PFSK-1 (cell line): Measurements from ENCODE around the gene DOCK4.

Experiments used
- POLR2AphosphoS5 ChIP-seq: IDR thresholded peaks from 2 replicates; pipeline ENCODE4 v1.6.1; 2012; ENCODE audit warnings: low read depth, mild to moderate bottlenecking, control low read depth, low read length, moderate library complexity
- SIN3A ChIP-seq: IDR thresholded peaks from 2 replicates; pipeline ENCODE4 v1.6.1; 2012; ENCODE audit warnings: mild to moderate bottlenecking, low read length, moderate library complexity, borderline replicate concordance; ENCODE audit not compliant: insufficient read depth
- TAF1 ChIP-seq: IDR thresholded peaks from 2 replicates; pipeline ENCODE4 v1.6.1; 2012; ENCODE audit warnings: low read length, control low read depth, borderline replicate concordance; ENCODE audit not compliant: insufficient read depth
- TF ChIP-seq, protein P1 (sequence below), 2 experiments: IDR thresholded peaks; 2 replicates each; pipeline versions ENCODE4 v1.6.1 to v1.8.0; 2011 to 2012; ENCODE audit warnings: low read depth in 2 of 2, low read length in 2 of 2, control low read depth in 1 of 2, inconsistent platforms in 1 of 2, mild to moderate bottlenecking in 1 of 2, moderate library complexity in 1 of 2; ENCODE audit not compliant: insufficient read depth in 1 of 2

DNA sequence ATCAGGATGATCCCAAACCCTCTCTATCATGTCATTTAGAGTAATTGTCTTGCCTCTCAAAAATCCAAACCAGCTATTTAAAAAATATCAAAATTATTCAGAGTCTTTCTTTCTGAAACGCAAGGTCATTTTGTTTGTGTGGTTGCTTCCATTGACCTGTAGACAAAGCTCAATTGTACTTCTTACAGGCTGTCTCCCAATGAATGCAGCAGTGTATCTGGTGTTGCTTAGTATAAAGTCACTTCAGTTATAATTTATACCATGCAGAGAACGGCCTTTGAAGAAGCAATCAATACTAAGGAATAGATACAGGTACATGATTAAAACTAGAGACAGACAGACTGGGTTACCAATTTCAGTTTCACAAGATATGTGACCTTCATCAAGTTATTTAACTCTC, 80.9 kb downstream of the DOCK4 start:
- TF ChIP-seq POLR2AphosphoS5 (no peak), SIN3A (no peak), TAF1 (no peak)
- TF ChIP-seq, protein P1, sequence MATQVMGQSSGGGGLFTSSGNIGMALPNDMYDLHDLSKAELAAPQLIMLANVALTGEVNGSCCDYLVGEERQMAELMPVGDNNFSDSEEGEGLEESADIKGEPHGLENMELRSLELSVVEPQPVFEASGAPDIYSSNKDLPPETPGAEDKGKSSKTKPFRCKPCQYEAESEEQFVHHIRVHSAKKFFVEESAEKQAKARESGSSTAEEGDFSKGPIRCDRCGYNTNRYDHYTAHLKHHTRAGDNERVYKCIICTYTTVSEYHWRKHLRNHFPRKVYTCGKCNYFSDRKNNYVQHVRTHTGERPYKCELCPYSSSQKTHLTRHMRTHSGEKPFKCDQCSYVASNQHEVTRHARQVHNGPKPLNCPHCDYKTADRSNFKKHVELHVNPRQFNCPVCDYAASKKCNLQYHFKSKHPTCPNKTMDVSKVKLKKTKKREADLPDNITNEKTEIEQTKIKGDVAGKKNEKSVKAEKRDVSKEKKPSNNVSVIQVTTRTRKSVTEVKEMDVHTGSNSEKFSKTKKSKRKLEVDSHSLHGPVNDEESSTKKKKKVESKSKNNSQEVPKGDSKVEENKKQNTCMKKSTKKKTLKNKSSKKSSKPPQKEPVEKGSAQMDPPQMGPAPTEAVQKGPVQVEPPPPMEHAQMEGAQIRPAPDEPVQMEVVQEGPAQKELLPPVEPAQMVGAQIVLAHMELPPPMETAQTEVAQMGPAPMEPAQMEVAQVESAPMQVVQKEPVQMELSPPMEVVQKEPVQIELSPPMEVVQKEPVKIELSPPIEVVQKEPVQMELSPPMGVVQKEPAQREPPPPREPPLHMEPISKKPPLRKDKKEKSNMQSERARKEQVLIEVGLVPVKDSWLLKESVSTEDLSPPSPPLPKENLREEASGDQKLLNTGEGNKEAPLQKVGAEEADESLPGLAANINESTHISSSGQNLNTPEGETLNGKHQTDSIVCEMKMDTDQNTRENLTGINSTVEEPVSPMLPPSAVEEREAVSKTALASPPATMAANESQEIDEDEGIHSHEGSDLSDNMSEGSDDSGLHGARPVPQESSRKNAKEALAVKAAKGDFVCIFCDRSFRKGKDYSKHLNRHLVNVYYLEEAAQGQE (IDR thresholded peaks at IDR 0.05; ENCODE audit: insufficient read depth in 1 of 2, low read depth in 2 of 2, low read length in 2 of 2): no peak
